Measurements from ENCODE around the gene ZMIZ1. TPM values are rescaled to one million over a fixed set of nuclear protein-coding genes. Genes with fewer than 3 reads are reported as not detected.

ZMIZ1 gene
- total and polyA plus RNA-seq, 5 donors from 2014 or later = 1.5 to 34.8 (median 2.2) TPM

DNA sequence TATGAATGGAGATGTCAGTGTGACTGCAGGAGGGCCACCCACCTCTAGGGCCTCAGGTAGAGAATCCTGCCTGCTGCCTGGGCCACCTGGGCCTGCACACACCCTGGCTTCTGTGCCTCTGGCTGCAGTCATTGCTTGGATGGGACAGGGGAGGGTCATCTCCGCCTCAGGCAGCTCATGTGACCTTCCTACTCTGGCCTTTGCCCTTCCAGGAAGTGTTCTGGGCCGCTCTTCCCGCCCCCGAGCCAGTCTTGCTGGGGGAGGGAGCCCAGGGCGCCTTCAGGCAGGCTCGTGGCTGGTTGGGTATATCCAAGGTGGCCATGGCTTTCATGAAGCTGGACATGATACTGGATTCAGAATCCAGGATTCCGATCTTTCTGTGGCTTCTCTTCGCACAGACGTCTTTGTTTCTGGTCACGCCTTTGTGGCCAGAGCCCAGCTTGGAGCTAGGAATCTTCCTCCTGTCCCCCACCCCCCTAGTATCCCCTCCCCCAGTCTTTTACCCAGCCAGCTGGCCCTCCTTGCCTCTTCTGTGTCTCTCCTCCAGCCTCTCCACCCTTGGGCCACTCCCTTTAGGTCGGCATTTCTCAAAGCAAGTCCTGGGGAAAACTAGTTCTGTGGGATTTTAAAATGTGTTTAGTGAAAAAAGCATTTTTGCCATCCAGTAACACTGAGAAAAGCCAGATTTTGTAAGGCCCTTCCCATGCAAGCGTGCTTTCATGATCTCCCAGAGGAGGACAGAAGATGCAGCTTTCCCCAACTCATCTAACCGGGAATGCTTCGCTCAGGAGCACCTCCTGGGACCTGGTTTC lies 119.6 kb downstream of the ZMIZ1 start:
- Mint-ChIP-seq H3K4me3 (peak overlapping the region in 1 of 4 donors; percentile 16), H3K4me1 (peaks cover 0 to 4% (median 1%) of the 10 kb centered on the region in 4 donors), H3K27me3 (no peaks in the 10 kb centered on the region), H3K36me3 (peaks cover 9% of the 10 kb centered on the region), H3K27ac (peak overlapping the region in 1 of 3 donors; percentile 6), H3K9me3 (no peaks in the 10 kb centered on the region)
- no peaks in the 10 kb centered on the region for H3K9me3 ChIP-seq (ENCODE audit: control insufficient read depth in 2 of 2, low read length in 2 of 2)
- no peak for ATAC-seq (ENCODE audit: low read depth in 2 of 2)
- H3K27ac ChIP-seq (ENCODE audit: insufficient read depth, low read length, poor library complexity, severe bottlenecking) = no peak overlapping the region
- no peaks in the 10 kb centered on the region for H3K36me3 ChIP-seq (ENCODE audit: control insufficient read depth, insufficient read depth, low read length)
- H3K27me3 ChIP-seq (ENCODE audit: control insufficient read depth, insufficient read depth, low read length) = no peaks in the 10 kb centered on the region
- no peaks in the 10 kb centered on the region for H3K4me1 ChIP-seq (ENCODE audit: control insufficient read depth, insufficient read depth, low read length, poor library complexity, severe bottlenecking)
- DNase-seq = no peak
- no peak overlapping the region for H3K4me3 ChIP-seq (ENCODE audit: low read depth, low read length)

DNA sequence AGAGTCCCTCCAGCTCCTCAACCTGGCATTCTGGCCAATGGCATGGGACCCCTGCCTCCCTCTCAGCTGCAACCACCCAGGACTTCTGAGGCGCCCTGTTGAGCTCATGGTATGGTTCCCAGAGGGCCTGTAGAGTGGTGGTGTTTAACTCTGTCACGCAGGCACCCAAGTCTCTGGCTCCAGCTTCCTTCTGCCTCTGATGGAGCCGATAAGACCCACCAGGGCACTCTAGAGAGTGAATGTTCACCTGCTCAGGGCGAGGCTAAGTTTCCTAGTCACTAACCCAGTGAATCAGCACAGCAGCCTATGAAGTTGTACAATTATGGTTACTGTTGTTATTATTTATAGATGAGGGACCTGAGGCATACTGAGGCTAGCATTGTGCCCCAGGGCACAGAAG lies 120.4 kb downstream of the ZMIZ1 start:
- no peak for ATAC-seq (ENCODE audit: low read depth in 2 of 2)
- no peaks in the 10 kb centered on the region for H3K36me3 ChIP-seq (ENCODE audit: control insufficient read depth, insufficient read depth, low read length)

DNA sequence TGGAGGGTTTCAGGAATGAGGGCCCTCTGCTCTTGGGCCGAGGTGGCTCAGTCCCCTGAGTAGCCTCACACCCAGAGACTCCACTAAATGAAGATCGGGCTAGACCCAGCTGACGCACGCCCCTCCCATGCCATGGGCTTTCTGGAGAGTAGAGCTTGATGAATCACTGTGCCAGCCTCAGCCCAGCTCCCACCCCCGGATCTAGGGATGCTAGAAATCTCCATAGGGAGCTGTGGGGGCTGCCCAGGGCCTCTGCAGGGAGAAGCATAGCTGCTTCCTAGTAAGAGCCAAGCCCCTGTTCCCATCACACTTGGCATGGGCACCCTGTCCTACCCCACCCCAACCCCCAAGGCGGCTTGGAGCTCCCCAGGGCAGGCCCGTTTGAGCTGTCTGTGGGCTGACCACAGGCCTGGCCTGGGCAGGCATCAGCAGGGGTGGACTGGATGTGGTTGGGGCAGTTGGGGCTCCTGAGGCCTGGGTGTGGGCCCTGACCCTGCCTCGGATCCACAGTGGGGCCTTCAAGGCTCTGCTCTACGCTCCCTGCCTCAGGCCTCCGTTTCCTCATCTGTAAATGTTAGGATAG lies 121.2 kb downstream of the ZMIZ1 start:
- H3K36me3 ChIP-seq (ENCODE audit: control insufficient read depth, insufficient read depth, low read length) = no peaks in the 10 kb centered on the region
- Mint-ChIP-seq H3K27ac (no peak overlapping the region), H3K9me3 (no peaks in the 10 kb centered on the region), H3K36me3 (peaks cover 9% of the 10 kb centered on the region), H3K27me3 (no peaks in the 10 kb centered on the region), H3K4me1 (peaks cover 0 to 7% (median 1%) of the 10 kb centered on the region in 4 donors), H3K4me3 (no peak overlapping the region)
- no peak overlapping the region for H3K27ac ChIP-seq (ENCODE audit: insufficient read depth, low read length, poor library complexity, severe bottlenecking)
- no peak overlapping the region for H3K4me3 ChIP-seq (ENCODE audit: low read depth, low read length)
- DNase-seq (no peak), ATAC-seq (ENCODE audit: low read depth in 2 of 2) (no peak)
- no peaks in the 10 kb centered on the region for H3K4me1 ChIP-seq (ENCODE audit: control insufficient read depth, insufficient read depth, low read length, poor library complexity, severe bottlenecking)
- H3K9me3 ChIP-seq (ENCODE audit: control insufficient read depth in 2 of 2, low read length in 2 of 2) = no peaks in the 10 kb centered on the region
- H3K27me3 ChIP-seq (ENCODE audit: control insufficient read depth, insufficient read depth, low read length) = no peaks in the 10 kb centered on the region

More for the DNA sequence above, 120.4 kb downstream of the ZMIZ1 start:
- no peaks in the 10 kb centered on the region for H3K9me3 Mint-ChIP-seq
- no peaks in the 10 kb centered on the region for H3K27me3 Mint-ChIP-seq
- H3K27me3 ChIP-seq (ENCODE audit: control insufficient read depth, insufficient read depth, low read length) = no peaks in the 10 kb centered on the region
- H3K4me3 Mint-ChIP-seq = no peak overlapping the region
- H3K4me1 ChIP-seq (ENCODE audit: control insufficient read depth, insufficient read depth, low read length, poor library complexity, severe bottlenecking) = no peaks in the 10 kb centered on the region
- no peak overlapping the region for H3K4me3 ChIP-seq (ENCODE audit: low read depth, low read length)
- H3K27ac ChIP-seq (ENCODE audit: insufficient read depth, low read length, poor library complexity, severe bottlenecking) = no peak overlapping the region
- no peak for DNase-seq
- peaks cover 9% of the 10 kb centered on the region for H3K36me3 Mint-ChIP-seq
- peaks cover 0 to 7% (median 1%) of the 10 kb centered on the region in 4 donors for H3K4me1 Mint-ChIP-seq
- H3K27ac Mint-ChIP-seq = no peak overlapping the region
- no peaks in the 10 kb centered on the region for H3K9me3 ChIP-seq (ENCODE audit: control insufficient read depth in 2 of 2, low read length in 2 of 2)

DNA sequence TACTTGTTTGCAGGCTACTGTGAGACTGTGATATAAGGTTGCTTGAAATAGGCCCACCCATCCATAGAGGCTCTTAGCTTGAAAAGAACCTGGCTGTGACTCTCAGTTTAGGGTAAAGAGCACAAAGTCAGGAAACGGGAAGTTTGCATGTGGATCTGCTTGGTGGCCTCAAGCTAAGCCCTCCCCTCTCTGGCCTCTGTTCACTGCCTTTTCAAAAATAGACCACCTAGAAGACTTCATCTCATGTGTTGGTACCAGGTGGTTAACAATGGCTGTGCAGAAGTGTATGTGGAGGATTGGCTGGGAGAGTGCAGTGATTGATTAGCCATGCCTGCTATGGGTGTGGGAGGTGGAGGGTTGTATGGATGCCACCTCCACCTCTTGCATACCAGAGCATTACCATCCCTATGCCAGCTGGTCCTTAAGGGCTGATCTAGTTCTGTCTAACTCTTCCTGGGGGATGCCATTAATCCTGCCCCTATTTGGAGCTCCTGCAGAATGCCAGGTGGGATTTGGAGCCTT lies 122.0 kb downstream of the ZMIZ1 start:
- Histone ChIP-seq H3K9me3 (ENCODE audit: control insufficient read depth in 2 of 2, low read length in 2 of 2) (no peaks in the 10 kb centered on the region), H3K27me3 (ENCODE audit: control insufficient read depth, insufficient read depth, low read length) (no peaks in the 10 kb centered on the region), H3K36me3 (ENCODE audit: control insufficient read depth, insufficient read depth, low read length) (no peaks in the 10 kb centered on the region), H3K4me3 (ENCODE audit: low read depth, low read length) (no peak overlapping the region), H3K4me1 (ENCODE audit: control insufficient read depth, insufficient read depth, low read length, poor library complexity, severe bottlenecking) (peaks cover 4% of the 10 kb centered on the region), H3K27ac (ENCODE audit: insufficient read depth, low read length, poor library complexity, severe bottlenecking) (no peak overlapping the region)
- Mint-ChIP-seq H3K36me3 (peaks cover 9% of the 10 kb centered on the region), H3K4me1 (peaks cover 0 to 12% (median 1%) of the 10 kb centered on the region in 4 donors), H3K27ac (no peak overlapping the region), H3K9me3 (no peaks in the 10 kb centered on the region), H3K4me3 (no peak overlapping the region), H3K27me3 (no peaks in the 10 kb centered on the region)
- ATAC-seq (ENCODE audit: low read depth in 2 of 2) (no peak), DNase-seq (no peak)

DNA sequence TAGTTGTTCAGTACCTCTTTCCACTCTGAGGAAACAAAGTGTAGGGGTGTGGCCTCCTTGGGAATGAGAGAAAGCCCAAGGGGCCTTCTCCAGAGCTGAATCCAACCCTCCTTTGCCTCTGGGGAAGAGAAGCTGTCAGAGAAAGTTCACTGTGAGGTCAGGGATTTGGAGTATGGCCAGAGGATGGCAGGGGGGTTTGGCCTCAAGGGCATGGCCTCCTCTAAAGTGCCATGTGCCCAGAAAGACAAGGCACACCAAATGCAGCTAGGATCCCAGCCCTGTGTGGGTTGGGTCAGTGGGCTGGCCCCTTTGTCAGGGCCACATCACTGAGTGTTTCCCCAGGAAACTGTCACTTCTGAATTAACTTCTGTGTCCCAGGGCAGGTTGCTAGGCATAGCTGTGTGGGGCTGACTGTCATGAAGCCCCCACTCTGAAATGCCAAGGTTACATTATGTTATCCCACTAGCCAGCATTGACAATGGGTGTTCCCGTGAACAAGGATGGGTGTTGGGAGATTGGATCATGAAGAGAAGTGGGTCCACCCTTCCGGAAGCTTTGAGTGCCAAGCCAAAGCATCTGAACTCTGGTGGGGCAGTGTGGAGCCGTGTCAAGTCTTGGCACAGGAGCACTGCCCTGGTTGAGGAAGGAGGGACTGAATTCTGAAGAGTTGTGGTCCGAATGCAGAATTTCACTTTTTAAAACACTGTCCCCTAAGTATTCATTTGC lies 123.3 kb downstream of the ZMIZ1 start:
- H3K4me3 ChIP-seq (ENCODE audit: low read depth, low read length) = no peak overlapping the region
- H3K27ac Mint-ChIP-seq = peak overlapping the region in 1 of 3 donors; percentile 66
- H3K9me3 ChIP-seq (ENCODE audit: control insufficient read depth in 2 of 2, low read length in 2 of 2) = no peaks in the 10 kb centered on the region
- H3K4me3 Mint-ChIP-seq = no peak overlapping the region
- H3K4me1 Mint-ChIP-seq = peaks cover 0 to 9% (median 1%) of the 10 kb centered on the region in 4 donors
- no peaks in the 10 kb centered on the region for H3K27me3 ChIP-seq (ENCODE audit: control insufficient read depth, insufficient read depth, low read length)
- no peaks in the 10 kb centered on the region for H3K36me3 ChIP-seq (ENCODE audit: control insufficient read depth, insufficient read depth, low read length)
- no peak for DNase-seq
- peaks cover 3% of the 10 kb centered on the region for H3K36me3 Mint-ChIP-seq
- H3K9me3 Mint-ChIP-seq = no peaks in the 10 kb centered on the region
- H3K4me1 ChIP-seq (ENCODE audit: control insufficient read depth, insufficient read depth, low read length, poor library complexity, severe bottlenecking) = peaks cover 4% of the 10 kb centered on the region
- H3K27ac ChIP-seq (ENCODE audit: insufficient read depth, low read length, poor library complexity, severe bottlenecking) = no peak overlapping the region
- no peak for ATAC-seq (ENCODE audit: low read depth in 2 of 2)
- H3K27me3 Mint-ChIP-seq = no peaks in the 10 kb centered on the region

DNA sequence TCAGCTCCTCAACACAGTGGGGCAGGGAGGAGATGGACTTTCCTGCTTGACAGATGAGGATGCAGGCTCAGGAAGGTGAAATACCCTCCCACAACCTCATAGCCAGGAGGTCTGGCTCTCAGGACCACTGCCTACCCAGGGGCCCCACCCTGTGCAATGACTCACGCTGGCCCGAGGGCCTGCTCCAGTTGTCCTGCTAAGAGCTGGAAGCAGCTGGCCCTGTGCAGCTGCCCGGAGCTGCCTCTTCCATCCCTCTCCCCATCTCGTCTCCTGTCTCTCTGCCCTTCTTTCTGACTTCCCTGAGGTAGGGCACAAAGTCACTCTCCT lies 123.9 kb downstream of the ZMIZ1 start:
- Mint-ChIP-seq H3K27ac (peak overlapping the region in 2 of 3 donors; percentile 29 to 53), H3K4me1 (peaks cover 0 to 8% (median 1%) of the 10 kb centered on the region in 4 donors)

DNA sequence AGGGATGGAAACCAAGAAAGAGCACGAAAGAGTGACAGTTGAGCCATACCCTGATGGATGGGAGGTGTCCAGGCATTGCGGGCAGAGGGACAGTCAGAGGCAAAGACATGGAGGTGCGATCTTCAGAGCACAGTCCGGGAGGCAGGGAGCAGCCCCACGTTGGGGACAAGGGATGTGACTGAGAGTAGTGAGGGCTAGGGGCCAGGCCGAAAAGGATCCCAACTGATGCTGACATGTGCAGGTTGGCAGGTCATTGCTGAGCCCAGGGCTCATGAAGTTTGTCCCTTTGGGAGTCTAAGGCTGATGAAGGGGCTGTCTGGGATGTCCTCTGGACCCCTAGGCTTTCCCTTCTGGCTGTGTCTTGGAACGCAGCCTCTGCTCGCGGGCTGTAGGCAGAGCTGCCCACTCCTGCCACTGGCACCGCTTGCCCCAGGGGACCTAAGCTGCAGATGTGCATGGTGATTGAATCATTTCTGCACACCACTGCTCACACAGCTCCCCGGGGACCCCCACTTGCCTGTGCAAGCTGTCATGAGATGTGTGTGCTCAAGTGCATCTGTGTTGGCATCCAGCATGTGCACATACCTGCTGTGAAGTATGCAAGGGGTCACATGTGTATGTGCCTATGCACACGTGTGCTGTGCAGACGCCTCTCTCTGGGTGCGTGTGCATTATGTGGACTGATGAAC lies 125.1 kb downstream of the ZMIZ1 start:
- peaks cover 4% of the 10 kb centered on the region for H3K4me1 ChIP-seq (ENCODE audit: control insufficient read depth, insufficient read depth, low read length, poor library complexity, severe bottlenecking)
- ATAC-seq (ENCODE audit: low read depth in 2 of 2) = no peak
- Mint-ChIP-seq H3K27me3 (no peaks in the 10 kb centered on the region), H3K4me1 (peaks cover 0 to 8% (median 1%) of the 10 kb centered on the region in 4 donors), H3K4me3 (no peak overlapping the region), H3K36me3 (no peaks in the 10 kb centered on the region), H3K9me3 (no peaks in the 10 kb centered on the region), H3K27ac (peak overlapping the region in 1 of 3 donors; percentile 84)
- no peak overlapping the region for H3K27ac ChIP-seq (ENCODE audit: insufficient read depth, low read length, poor library complexity, severe bottlenecking)
- no peaks in the 10 kb centered on the region for H3K36me3 ChIP-seq (ENCODE audit: control insufficient read depth, insufficient read depth, low read length)
- H3K4me3 ChIP-seq (ENCODE audit: low read depth, low read length) = no peak overlapping the region
- no peaks in the 10 kb centered on the region for H3K9me3 ChIP-seq (ENCODE audit: control insufficient read depth in 2 of 2, low read length in 2 of 2)
- H3K27me3 ChIP-seq (ENCODE audit: control insufficient read depth, insufficient read depth, low read length) = no peaks in the 10 kb centered on the region
- DNase-seq = no peak

More for the DNA sequence above, 123.9 kb downstream of the ZMIZ1 start:
- H3K9me3 ChIP-seq (ENCODE audit: control insufficient read depth in 2 of 2, low read length in 2 of 2) = no peaks in the 10 kb centered on the region
- H3K4me1 ChIP-seq (ENCODE audit: control insufficient read depth, insufficient read depth, low read length, poor library complexity, severe bottlenecking) = peaks cover 4% of the 10 kb centered on the region
- Mint-ChIP-seq H3K27me3 (no peaks in the 10 kb centered on the region), H3K4me3 (no peak overlapping the region), H3K36me3 (no peaks in the 10 kb centered on the region), H3K9me3 (no peaks in the 10 kb centered on the region)
- ATAC-seq (ENCODE audit: low read depth in 2 of 2) (no peak), DNase-seq (no peak)
- no peak overlapping the region for H3K27ac ChIP-seq (ENCODE audit: insufficient read depth, low read length, poor library complexity, severe bottlenecking)
- H3K4me3 ChIP-seq (ENCODE audit: low read depth, low read length) = no peak overlapping the region
- H3K36me3 ChIP-seq (ENCODE audit: control insufficient read depth, insufficient read depth, low read length) = no peaks in the 10 kb centered on the region
- no peaks in the 10 kb centered on the region for H3K27me3 ChIP-seq (ENCODE audit: control insufficient read depth, insufficient read depth, low read length)

Measured in CD4-positive, CD25-positive, alpha-beta regulatory T cell (primary cell).